Retinal pigment epithelial cell (primary cell): ENCODE measurements around the gene SMARCAL1.

Experiments
- DNase-seq: peaks from one replicate; pipeline ENCODE4 v3.0.0-alpha.2; 2010; ENCODE audit warnings: low read depth
- H3K4me3 ChIP-seq: 2 replicates; pipeline ENCODE4 v1.5.1; 2011; ENCODE audit warnings: mild to moderate bottlenecking, low read length, control low read depth, moderate library complexity
- TF ChIP-seq, protein P1 (sequence below): conservative IDR thresholded peaks from 2 replicates; pipeline ENCODE4 v1.5.1; 2011; ENCODE audit warnings: low read depth, low read length, control low read depth, inconsistent platforms

Gene SMARCAL1

GRCh38 chr2:216453955-216454614, 41.8 kb downstream of the SMARCAL1 start:
- no peak for DNase-seq
- H3K4me3 ChIP-seq, result no peak overlapping the region
- TF ChIP-seq, protein P1, sequence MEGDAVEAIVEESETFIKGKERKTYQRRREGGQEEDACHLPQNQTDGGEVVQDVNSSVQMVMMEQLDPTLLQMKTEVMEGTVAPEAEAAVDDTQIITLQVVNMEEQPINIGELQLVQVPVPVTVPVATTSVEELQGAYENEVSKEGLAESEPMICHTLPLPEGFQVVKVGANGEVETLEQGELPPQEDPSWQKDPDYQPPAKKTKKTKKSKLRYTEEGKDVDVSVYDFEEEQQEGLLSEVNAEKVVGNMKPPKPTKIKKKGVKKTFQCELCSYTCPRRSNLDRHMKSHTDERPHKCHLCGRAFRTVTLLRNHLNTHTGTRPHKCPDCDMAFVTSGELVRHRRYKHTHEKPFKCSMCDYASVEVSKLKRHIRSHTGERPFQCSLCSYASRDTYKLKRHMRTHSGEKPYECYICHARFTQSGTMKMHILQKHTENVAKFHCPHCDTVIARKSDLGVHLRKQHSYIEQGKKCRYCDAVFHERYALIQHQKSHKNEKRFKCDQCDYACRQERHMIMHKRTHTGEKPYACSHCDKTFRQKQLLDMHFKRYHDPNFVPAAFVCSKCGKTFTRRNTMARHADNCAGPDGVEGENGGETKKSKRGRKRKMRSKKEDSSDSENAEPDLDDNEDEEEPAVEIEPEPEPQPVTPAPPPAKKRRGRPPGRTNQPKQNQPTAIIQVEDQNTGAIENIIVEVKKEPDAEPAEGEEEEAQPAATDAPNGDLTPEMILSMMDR, result no peak

GRCh38 chr2:216463148-216463547, 50.9 kb downstream of the SMARCAL1 start:
- no peak for DNase-seq
- no peak overlapping the region for H3K4me3 ChIP-seq
- TF ChIP-seq, protein P1, result no peak

DNA sequence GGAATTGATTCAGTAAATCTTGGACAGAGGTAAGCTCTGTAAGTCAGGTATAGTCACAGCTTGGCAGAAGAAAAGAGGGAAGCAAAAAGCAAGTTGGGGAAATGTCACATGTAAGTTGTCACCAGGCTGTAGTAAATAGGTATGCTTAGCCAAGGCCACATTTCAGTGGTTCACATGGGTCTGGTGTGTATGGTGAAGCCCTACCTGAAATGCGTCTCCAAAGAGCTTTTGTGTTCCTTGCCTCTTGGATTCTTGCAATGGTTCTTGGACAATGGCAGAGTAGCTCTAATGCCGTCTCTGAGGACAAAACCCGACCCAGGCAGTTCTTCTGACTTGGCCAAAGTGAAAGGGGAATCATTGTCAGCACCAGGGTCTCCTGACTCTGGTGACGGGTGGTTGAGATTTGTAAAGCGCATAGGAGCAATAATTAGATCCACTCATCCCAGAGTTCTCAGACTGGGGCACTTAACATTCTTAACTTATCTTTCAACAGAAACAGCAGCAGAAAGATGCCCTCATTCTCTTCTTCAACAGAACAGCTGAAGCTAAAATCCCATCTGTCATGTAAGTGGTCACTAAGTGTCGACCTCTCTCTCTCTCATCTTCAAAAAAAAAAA, 51.9 kb downstream of the SMARCAL1 start:
- no peak for DNase-seq
- H3K4me3 ChIP-seq, result no peak overlapping the region
- TF ChIP-seq, protein P1, result no peak

- H3K4me3 ChIP-seq, result no peak overlapping the region
- TF ChIP-seq, protein P1, result no peak
- DNase-seq, result no peak
Observed at GRCh38 chr2:216465579-216466195, 53.4 kb downstream of the SMARCAL1 start.

- no peak for DNase-seq
- TF ChIP-seq, protein P1, result no peak
- no peak overlapping the region for H3K4me3 ChIP-seq
Observed at GRCh38 chr2:216467845-216468244, 55.6 kb downstream of the SMARCAL1 start.

DNA sequence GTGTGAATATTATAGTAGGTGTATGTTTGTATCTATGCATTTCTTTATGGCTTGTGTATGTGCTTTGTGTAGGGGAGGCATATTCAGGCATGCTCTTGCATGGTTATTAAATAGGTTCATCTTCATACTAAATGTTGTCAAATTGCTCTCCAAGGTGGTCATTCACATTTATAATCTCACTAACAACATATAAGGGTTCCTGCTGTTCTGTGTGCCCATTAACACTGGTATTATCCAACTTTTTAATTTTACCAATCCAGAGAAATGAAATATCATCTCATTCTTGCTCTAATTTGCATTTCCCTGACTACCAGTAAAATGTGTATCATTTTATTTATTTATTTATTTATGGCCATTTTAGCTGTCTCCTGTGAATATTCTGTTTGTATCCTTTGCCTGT, 57.4 kb downstream of the SMARCAL1 start:
- TF ChIP-seq, protein P1, result no peak
- no peak for DNase-seq
- no peak overlapping the region for H3K4me3 ChIP-seq

DNA sequence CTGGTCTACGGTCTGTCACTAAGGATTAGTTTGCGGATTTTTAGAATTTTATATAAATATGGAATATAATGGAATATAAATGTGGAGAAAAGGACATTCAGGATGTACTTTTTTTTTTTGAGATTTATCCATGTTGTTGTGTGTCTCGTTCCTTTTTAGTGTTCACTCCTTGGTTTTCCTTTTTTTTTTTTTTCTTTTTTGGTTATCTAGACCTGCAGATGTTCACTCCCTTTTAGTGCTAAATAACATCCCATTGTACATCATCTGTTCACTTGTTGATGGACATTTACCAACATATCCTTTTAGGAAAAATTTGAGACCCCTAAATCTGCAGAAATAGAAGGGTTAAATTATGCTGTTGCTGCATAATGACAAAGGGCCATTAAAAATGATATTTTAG, 60.9 kb downstream of the SMARCAL1 start:
- TF ChIP-seq, protein P1, result no peak
- DNase-seq, result no peak
- no peak overlapping the region for H3K4me3 ChIP-seq
